ENCODE measurements around the gene SCD5. TPM values are rescaled to one million over a fixed set of nuclear protein-coding genes. Genes with fewer than 3 reads are reported as not detected.

SCD5 gene
- total and polyA plus RNA-seq, 2 donors (not counting 3 experiments of a cell fraction or from before 2014, with no cell fraction given) = 38.4 to 38.5 TPM

DNA sequence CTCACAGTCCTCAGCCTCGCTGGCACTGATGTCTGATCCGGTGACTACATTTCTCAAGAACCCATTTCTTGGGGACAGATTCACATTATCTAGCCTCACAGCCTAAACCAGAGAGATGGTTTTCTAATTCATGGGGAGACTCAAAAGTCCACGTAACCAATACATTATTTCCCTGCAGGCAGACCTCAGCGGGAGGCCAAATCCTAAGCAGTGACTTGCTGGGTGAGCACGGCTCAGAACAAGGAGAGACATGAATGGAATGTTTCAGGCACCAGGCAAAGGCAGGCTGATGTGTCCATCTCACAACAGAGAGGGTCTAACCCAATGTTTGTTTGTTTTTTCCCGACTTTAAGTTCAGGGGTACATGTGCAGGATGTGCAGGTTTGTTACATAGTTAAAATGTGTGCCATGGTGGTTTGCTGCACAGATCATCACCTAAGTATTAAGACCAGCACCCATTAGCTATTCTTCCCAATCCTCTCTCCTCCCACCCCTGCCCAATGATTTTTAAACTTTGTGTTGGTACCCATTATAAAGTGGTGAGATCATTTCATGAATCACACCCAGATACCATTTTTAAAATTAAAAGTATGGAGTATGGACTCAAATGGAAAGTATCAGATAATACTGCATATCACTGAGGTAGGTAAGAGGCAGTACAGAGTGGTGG lies 53.3 kb downstream of the SCD5 start:
- BruUV-seq (replicated peaks) = no TSS peak
- TF ChIP-seq, protein P1, sequence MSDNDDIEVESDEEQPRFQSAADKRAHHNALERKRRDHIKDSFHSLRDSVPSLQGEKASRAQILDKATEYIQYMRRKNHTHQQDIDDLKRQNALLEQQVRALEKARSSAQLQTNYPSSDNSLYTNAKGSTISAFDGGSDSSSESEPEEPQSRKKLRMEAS (IDR thresholded peaks at IDR 0.05; ENCODE audit: insufficient read depth, insufficient read length) = no peak
- FAIRE-seq = no peak
- Histone ChIP-seq H3K9me1 (replicated peaks; ENCODE audit: control insufficient read depth, extremely low read depth, insufficient read depth, low read length) (no peaks in the 10 kb centered on the region), H3K27me3 (ENCODE audit: control insufficient read depth in 2 of 2, insufficient read depth in 2 of 2, low read length in 2 of 2) (no peaks in the 10 kb centered on the region), H3K4me1 (ENCODE audit: control insufficient read depth, extremely low read depth, insufficient read depth, low read length) (no peaks in the 10 kb centered on the region), H3K27ac (ENCODE audit: insufficient read depth, low read depth, low read length) (no peak overlapping the region), H3K9me3 (replicated peaks; ENCODE audit: control insufficient read depth, insufficient read depth, low read length) (no peaks in the 10 kb centered on the region), H2AFZ (ENCODE audit: low read depth, low read length) (no peak overlapping the region), H3K4me2 (ENCODE audit: insufficient read depth, low read length) (no peak overlapping the region), H3K36me3 (ENCODE audit: control insufficient read depth in 2 of 2, extremely low read depth in 1 of 2, insufficient read depth in 2 of 2, low read length in 2 of 2) (no peaks in the 10 kb centered on the region), H3K79me2 (ENCODE audit: control insufficient read depth, insufficient read depth, low read length) (no peaks in the 10 kb centered on the region), H3K9ac (replicated peaks; ENCODE audit: extremely low read depth, insufficient read depth, low read length) (no peak overlapping the region), H3K4me3 (replicated peaks in 1 of 3; ENCODE audit: insufficient read depth in 1 of 3, low read depth in 1 of 3, low read length in 3 of 3) (no peak overlapping the region), H4K20me1 (replicated peaks; ENCODE audit: control insufficient read depth, extremely low read depth, insufficient read depth, low read length) (no peaks in the 10 kb centered on the region)
- dilution Hi-C loops (cut with MboI; ENCODE audit: extremely low pct_ligation_motif_present, low sequenced_read_pairs) (no loop called here), intact Hi-C loops (cut with micrococcal nuclease) (no loop called here)
- CTCF ChIA-PET = interaction anchor here (2.7 kb wide), 1 partner anchor 54 kb away, joined by 12 read pairs; the partner anchor contains the start of gene SCD5
- POLR2A ChIA-PET = no interaction called here
- no peak for DNase-seq (ENCODE audit: low read depth, low spot score)

DNA sequence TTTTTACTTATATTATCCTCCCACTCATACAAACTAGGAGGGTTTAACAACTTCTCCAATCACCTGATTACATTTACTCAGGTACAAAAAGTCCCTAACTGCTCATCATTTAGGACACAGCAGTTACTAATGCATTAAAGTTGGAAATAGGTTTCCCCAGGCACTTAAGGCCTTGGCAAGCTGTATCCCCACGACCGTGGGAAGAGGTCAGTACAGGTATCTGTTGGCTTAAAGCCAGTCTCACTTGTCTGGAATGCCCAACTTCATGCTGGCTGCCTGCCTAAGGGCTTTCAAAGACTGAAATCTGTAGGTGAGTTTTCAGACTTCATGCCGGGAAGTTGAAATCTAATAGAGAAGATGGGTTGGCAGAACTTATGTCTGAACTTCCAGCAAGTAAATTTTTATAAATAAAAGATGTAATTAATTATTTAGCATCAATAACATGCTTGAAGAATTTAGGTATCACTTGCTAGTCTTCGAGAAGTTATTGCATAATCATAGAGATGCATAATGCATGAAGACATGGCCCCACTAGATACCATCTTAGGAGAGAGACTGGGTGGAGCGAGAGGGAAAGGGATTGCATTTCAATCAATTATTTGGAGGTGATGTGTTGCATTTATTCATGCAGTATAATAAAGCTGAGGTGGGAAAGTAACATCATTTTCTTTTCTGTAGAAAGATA lies 54.2 kb downstream of the SCD5 start:
- no peak overlapping the region for H3K4me2 ChIP-seq (ENCODE audit: insufficient read depth, low read length)

More for the DNA sequence above, 54.2 kb downstream of the SCD5 start:
- intact Hi-C loops (cut with micrococcal nuclease) (no loop called here), dilution Hi-C loops (cut with MboI; ENCODE audit: extremely low pct_ligation_motif_present, low sequenced_read_pairs) (no loop called here)
- no peak for FAIRE-seq
- Histone ChIP-seq H3K9me1 (replicated peaks; ENCODE audit: control insufficient read depth, extremely low read depth, insufficient read depth, low read length) (no peaks in the 10 kb centered on the region), H3K4me3 (replicated peaks in 1 of 3; ENCODE audit: insufficient read depth in 1 of 3, low read depth in 1 of 3, low read length in 3 of 3) (no peak overlapping the region), H3K36me3 (ENCODE audit: control insufficient read depth in 2 of 2, extremely low read depth in 1 of 2, insufficient read depth in 2 of 2, low read length in 2 of 2) (no peaks in the 10 kb centered on the region), H2AFZ (ENCODE audit: low read depth, low read length) (no peak overlapping the region), H3K79me2 (ENCODE audit: control insufficient read depth, insufficient read depth, low read length) (no peaks in the 10 kb centered on the region), H4K20me1 (replicated peaks; ENCODE audit: control insufficient read depth, extremely low read depth, insufficient read depth, low read length) (no peaks in the 10 kb centered on the region), H3K4me1 (ENCODE audit: control insufficient read depth, extremely low read depth, insufficient read depth, low read length) (no peaks in the 10 kb centered on the region), H3K9me3 (replicated peaks; ENCODE audit: control insufficient read depth, insufficient read depth, low read length) (no peaks in the 10 kb centered on the region), H3K9ac (replicated peaks; ENCODE audit: extremely low read depth, insufficient read depth, low read length) (no peak overlapping the region), H3K27me3 (ENCODE audit: control insufficient read depth in 2 of 2, insufficient read depth in 2 of 2, low read length in 2 of 2) (no peaks in the 10 kb centered on the region), H3K27ac (ENCODE audit: insufficient read depth, low read depth, low read length) (no peak overlapping the region)
- POLR2A ChIA-PET = no interaction called here
- TF ChIP-seq EZH2 (IDR thresholded peaks at IDR 0.05; ENCODE audit: borderline replicate concordance, low read depth, low read length, severe bottlenecking) (no peak), MYC (IDR thresholded peaks at IDR 0.05; ENCODE audit: low read depth, low read length) (no peak), FOS (IDR thresholded peaks at IDR 0.05; ENCODE audit: borderline replicate concordance, insufficient read depth, low read length) (no peak), POLR2AphosphoS5 (IDR thresholded peaks at IDR 0.05; ENCODE audit: insufficient read depth, low read depth, low read length) (no peak)
- TF ChIP-seq, protein P1 (IDR thresholded peaks at IDR 0.05; ENCODE audit: insufficient read depth, insufficient read length) = no peak
- TF ChIP-seq, protein P2, sequence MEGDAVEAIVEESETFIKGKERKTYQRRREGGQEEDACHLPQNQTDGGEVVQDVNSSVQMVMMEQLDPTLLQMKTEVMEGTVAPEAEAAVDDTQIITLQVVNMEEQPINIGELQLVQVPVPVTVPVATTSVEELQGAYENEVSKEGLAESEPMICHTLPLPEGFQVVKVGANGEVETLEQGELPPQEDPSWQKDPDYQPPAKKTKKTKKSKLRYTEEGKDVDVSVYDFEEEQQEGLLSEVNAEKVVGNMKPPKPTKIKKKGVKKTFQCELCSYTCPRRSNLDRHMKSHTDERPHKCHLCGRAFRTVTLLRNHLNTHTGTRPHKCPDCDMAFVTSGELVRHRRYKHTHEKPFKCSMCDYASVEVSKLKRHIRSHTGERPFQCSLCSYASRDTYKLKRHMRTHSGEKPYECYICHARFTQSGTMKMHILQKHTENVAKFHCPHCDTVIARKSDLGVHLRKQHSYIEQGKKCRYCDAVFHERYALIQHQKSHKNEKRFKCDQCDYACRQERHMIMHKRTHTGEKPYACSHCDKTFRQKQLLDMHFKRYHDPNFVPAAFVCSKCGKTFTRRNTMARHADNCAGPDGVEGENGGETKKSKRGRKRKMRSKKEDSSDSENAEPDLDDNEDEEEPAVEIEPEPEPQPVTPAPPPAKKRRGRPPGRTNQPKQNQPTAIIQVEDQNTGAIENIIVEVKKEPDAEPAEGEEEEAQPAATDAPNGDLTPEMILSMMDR (IDR thresholded peaks at IDR 0.05; ENCODE audit: extremely low read depth in 1 of 2, insufficient read depth in 1 of 2, low read depth in 1 of 2, low read length in 2 of 2) = no peak
- no TSS peak for BruUV-seq (replicated peaks)
- CTCF ChIA-PET = interaction anchor here (1.1 to 6.7 kb wide), 2 partner anchors 37 to 53 kb away, joined by 3 to 106 read pairs; partner anchors contain the start of gene SCD5
- DNase-seq (ENCODE audit: low read depth, low spot score) = no peak

Measured in endothelial cell of umbilical vein (primary cell).